Stimulated activated CD8-positive, alpha-beta memory T cell treated with anti-CD3 and anti-CD28 coated beads, Interleukin-7, amount 100 ng/mL, for 24 hours (primary cell): ENCODE measurements around the gene CLEC9A.

Experiments
- DNase-seq: peaks from one replicate; pipeline ENCODE4 v3.0.0-alpha.2; 2020; ENCODE audit warnings: low read depth

CLEC9A gene

DNA sequence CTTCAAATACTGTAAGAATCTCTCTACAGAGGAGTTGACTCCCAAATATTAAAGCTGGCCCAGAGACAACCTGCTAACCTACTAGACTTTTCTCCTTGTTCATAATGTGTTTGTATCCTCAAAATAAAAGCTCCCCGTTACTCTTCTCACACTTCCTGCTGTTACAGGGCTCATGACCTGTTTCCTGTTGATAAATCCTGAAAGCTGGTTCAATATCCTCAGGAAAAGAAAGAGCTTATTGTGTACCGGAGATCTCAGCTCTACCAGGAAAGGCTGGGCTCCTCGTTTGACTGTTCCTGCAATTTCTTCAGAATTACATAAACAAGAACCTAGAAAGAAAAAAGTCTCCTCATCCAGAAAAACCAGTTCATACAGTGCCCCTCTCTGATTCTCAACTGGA is 37.5 kb downstream of the CLEC9A start:
- DNase-seq, result no peak

- DNase-seq, result no peak
These were observed 38.2 kb downstream of the CLEC9A start for GRCh38 chr12:10068644-10069043.

DNA sequence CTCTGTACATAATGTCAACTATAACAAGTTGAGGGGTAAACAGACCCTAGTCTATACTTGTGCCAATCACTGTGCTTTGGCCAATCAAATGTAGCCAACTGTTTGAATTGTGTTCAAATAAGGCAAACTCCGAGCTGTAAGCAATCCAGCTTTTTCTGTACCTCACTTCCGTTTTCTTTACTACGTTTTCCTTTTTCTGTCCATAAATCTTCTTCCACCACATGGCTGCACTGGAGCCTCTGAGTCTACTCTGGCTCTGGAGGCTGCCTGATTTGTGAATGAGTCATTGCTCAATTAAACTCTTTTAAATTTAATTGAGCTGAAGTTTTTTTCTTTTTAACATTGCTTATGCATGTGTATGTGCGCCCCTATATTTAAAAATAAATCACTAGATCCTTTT is 38.6 kb downstream of the CLEC9A start:
- no peak for DNase-seq

GRCh38 chr12:10069976-10070375 is 39.5 kb downstream of the CLEC9A start:
- DNase-seq, result no peak

GRCh38 chr12:10070380-10070779 is 39.9 kb downstream of the CLEC9A start:
- no peak for DNase-seq

DNA sequence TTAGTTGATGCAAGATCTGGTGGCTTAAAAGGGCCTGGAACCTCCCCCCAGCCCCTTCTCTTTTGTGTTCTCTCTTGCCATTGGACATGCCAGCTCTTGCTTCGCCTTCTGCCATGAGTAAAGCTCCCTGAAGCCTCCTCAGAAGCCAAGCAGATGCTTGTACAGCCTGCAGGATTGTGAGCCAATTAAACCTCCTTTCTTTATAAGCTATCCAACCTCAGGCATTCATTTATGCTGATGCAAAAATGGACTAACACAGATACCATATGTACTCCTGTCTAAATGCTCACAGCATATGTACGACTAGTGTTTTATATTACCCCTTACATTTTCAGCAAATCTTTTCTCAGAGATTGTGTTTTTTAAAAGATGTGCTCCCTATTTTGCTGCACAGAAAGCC is 41.6 kb downstream of the CLEC9A start:
- no peak for DNase-seq

DNA sequence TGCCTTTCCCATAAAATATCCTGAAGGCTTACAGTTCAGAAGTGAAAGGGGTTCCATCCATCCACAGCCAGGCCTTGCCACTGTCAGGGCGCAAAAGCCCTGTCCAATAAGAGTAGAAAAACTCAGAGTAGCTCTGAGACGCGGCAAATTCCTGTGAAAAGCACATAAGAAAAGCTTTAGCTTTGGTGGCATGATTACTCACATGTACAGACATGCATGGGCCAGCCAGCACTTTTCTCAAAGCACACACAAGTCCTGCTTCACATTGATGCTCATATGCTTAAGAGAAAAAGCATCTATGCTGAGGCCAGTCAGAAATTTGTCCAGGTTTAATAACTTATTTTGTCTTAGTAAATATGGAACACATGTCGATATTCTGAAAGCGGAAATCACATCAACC is 42.8 kb downstream of the CLEC9A start:
- no peak for DNase-seq

GRCh38 chr12:10075451-10075850 is 45.0 kb downstream of the CLEC9A start:
- DNase-seq, result no peak

- DNase-seq, result no peak
These were observed 51.8 kb downstream of the CLEC9A start for GRCh38 chr12:10082117-10082874.

- no peak for DNase-seq
These were observed 54.3 kb downstream of the CLEC9A start for GRCh38 chr12:10084733-10085132.

DNA sequence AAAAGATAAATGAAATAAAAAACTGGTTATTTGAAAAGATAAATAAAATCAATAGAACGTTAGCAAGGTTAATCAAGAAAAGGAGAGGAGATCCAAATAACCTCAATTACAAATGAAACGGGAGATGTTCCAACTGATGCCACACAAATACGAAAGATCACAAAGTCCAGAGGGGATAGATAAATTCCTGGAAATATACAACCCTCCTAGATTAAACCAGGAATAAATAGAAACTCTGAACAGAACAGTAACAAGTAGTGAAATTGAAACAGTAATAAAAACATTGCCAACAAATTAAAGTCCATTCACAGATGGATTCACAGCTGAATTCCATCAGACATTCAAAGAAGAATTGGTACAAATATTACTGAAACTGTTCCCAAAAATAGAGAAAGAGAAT is 55.9 kb downstream of the CLEC9A start:
- no peak for DNase-seq

DNA sequence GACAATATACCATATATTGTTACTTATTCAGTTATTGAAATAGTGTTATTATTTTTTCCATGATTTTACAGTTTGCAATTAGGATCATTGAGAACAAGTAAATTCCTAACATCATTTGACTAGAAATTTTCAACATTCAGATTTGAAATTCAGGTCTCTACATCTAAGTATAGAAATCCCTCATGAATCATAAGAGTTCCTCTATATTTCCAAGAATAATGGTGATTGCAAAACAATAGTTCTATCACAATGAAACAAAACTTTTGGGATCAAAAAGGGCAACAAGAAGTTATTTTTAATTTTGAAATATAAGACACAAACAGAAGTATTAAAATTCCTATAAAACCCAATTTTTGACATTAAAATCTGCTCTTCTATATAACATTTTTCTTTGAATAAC is 57.5 kb downstream of the CLEC9A start:
- no peak for DNase-seq

GRCh38 chr12:10088955-10089900 is 58.7 kb downstream of the CLEC9A start:
- DNase-seq, result no peak

GRCh38 chr12:10094646-10095395 is 64.3 kb downstream of the CLEC9A start:
- DNase-seq, result no peak

- no peak for DNase-seq
These were observed 65.5 kb downstream of the CLEC9A start for GRCh38 chr12:10095971-10096370.

GRCh38 chr12:10097521-10097920 is 67.0 kb downstream of the CLEC9A start:
- DNase-seq, result no peak

- DNase-seq, result no peak
These were observed 68.3 kb downstream of the CLEC9A start, which contains the start of gene CLEC1A for GRCh38 chr12:10098791-10099190. TSS of gene CLEC1A (minus strand) at chr12:10098985. CDS start at chr12:10098922, 63 bp downstream.

DNA sequence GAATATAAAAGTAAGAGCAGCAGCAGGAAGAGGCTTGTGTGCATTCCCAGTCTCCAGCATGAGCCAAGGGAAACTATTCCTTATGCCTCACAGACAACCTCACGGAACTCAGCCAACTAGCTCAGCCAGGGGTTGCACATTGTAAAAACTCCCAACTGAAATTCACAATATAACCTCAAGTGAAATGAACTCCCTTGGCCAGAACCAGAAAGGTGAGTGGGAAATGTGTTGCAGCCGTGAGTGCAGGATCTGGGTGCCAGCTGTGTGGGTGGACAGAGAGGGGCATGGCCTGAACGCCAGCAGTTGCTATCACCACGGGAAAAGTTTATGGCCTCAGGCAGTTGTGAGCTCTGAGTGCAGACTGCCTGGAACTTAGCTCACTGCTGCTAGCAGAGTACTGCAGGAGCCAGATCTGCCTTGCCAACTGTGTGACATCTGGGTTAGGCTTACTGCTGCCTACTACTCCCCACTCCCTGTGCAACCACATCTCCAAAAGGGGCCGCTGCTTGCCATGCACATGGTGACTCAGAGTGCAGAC is 70.6 kb downstream of the CLEC9A start:
- no peak for DNase-seq

DNA sequence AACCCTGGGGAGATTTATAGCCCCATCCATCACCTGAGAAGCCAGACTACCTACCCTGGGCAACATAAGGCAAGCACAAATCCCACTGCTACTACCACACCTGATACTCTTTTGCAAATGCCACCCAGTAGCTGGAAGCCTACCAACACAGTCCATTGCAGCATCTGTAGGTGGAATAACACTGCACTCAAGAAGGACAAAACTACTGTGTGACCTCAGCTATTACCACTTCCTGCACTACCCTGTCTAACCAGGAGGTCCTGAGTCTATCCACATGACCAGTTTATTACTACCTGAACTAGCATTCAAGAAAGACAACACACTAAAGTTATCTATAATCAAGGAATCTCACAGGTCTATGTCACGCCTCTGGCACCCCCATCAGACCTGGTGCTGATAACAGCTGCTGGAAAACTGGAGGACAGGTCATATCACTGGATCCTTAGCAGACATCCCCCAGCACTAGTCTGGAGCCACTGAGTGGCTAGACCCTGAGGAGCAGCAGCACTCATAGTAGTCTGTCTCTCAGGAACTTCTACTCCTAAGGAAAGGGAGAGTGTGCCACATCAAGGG is 71.3 kb downstream of the CLEC9A start:
- no peak for DNase-seq

GRCh38 chr12:10102322-10102721 is 71.8 kb downstream of the CLEC9A start:
- DNase-seq, result no peak

DNA sequence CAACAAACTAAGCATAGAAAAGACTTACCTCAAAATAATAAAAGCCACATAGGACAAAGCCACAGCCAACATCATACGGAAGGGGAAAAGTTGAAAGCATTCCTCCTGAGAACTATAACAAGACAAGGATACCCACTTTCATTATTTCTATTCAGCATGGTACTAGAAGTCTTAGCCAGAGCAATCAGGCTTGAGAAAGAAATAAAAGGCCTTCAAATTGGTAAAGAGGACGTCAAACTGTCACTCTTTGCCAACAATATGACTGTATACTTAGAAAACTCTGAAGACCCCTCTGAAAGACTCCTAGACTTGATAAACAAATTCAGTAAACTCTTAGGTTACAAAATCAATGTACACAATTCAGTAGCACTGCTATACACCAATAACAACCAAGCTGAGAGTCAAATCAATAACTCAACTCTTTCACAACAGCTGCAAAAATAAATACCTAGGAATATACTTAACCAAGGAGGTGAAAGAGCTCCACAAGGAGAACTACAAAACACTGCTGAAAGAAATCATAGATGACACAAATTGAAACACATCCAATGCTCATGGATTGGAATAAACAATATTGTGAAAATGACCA is 79.9 kb downstream of the CLEC9A start:
- DNase-seq, result no peak
